Dedifferentiated amniotic fluid mesenchymal stem cell (primary cell): ENCODE data around the gene LPCAT2.
A peak's percentile ranks its signal among the peaks of the same experiment; 100 is the strongest.

Experiments
- DNase-seq: peaks from one replicate; pipeline ENCODE4 v3.0.0-alpha.2; 2016; ENCODE audit errors: extremely low spot score

Gene LPCAT2

DNA sequence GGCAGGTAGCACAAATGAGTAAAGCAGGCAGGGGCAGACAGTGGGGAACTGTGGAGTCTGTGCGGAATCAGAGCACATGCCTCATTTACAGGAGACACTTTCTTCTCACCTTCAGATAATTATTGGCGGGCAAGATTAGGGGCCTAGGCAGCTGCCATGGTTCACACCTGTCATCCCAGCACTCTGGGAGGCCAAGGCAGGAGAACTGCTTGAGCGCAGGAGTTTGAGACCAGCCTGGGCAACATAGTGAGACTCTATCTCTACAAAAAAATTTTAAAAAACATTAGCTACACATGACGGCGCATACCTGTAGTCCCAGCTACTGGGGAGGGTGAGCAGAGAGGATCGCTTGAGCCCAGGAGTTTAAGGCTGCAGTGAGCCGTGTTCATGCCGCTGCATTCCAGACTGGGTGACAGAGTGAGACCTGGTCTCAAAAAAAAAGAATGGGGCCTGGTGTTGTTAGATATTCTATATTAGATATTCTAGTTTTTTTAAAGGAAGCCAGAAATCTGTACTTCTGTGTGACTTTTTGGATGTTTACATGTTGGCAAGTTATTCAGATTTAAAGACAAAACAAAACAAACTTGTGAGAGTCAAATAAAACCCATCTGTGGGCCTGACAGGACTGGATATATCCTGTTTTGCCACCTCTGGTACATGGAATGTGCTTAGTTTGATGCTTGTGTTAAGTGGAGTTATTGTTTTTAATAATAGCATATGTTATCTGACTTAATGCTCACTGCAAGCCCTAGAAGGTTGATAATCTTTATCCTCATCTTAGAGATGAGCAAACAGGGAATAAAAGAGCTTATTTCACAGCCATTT lies 4.9 kb upstream of the LPCAT2 start:
- DNase-seq, result no peak

DNA sequence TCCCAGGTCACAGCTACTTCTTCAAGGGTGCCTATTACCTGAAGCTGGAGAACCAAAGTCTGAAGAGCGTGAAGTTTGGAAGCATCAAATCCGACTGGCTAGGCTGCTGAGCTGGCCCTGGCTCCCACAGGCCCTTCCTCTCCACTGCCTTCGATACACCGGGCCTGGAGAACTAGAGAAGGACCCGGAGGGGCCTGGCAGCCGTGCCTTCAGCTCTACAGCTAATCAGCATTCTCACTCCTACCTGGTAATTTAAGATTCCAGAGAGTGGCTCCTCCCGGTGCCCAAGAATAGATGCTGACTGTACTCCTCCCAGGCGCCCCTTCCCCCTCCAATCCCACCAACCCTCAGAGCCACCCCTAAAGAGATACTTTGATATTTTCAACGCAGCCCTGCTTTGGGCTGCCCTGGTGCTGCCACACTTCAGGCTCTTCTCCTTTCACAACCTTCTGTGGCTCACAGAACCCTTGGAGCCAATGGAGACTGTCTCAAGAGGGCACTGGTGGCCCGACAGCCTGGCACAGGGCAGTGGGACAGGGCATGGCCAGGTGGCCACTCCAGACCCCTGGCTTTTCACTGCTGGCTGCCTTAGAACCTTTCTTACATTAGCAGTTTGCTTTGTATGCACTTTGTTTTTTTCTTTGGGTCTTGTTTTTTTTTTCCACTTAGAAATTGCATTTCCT lies 3.4 kb upstream of the LPCAT2 start:
- DNase-seq, result no peak

DNA sequence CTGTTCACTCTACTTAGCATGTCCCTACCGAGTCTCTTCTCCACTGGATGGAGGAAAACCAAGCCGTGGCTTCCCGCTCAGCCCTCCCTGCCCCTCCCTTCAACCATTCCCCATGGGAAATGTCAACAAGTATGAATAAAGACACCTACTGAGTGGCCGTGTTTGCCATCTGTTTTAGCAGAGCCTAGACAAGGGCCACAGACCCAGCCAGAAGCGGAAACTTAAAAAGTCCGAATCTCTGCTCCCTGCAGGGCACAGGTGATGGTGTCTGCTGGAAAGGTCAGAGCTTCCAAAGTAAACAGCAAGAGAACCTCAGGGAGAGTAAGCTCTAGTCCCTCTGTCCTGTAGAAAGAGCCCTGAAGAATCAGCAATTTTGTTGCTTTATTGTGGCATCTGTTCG lies 2.8 kb upstream of the LPCAT2 start:
- no peak for DNase-seq

DNA sequence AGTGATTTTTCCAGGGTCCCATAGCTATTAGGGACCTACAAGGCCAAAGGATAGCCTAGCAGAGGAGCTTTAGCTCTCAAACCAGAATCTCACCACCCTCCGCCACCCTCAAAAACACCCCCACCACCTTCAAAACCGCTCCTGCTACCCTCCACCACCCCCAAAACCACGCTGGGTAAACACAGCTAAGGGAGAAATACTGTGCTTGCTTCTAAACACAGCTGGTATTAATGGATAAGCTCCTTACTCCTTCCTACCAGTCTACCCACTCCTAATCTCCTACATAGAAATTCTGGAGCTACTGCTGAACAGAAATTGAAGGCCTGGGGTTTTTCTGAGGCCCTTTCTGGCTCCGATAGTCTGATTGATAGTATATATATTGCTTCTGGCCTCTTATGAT lies 2.2 kb upstream of the LPCAT2 start:
- no peak for DNase-seq

DNA sequence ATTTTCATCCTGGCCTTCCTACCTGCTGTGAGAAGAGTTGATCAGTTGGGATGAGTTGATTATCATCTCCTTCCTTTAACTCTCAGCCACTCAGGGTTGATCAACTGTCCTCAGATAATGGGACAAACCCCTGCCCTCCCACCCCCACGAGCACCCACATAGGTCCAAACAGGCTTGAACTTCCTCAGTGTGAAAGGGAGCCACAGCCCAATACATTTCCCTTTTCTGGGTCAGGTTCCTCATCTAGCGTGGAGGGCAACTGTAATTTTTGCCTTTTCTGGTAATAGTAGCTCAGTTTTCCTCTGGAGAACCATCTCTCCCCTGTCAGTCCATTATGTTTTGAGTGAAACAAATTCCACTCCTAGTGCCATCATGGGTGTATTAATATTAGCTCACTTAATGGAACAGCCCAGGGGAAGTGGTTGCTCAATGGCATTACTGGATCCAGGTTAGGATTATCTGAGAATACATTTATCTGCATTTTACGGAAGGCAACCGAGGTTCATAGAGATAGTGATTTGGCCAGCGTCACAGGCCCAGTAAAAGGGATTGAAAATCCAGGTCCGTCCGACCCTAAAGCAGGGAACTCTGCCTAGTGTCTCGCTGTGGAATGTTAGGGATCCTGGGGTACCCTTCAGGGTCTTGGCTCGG lies 476 bp upstream of the LPCAT2 start:
- DNase-seq, result no peak

DNA sequence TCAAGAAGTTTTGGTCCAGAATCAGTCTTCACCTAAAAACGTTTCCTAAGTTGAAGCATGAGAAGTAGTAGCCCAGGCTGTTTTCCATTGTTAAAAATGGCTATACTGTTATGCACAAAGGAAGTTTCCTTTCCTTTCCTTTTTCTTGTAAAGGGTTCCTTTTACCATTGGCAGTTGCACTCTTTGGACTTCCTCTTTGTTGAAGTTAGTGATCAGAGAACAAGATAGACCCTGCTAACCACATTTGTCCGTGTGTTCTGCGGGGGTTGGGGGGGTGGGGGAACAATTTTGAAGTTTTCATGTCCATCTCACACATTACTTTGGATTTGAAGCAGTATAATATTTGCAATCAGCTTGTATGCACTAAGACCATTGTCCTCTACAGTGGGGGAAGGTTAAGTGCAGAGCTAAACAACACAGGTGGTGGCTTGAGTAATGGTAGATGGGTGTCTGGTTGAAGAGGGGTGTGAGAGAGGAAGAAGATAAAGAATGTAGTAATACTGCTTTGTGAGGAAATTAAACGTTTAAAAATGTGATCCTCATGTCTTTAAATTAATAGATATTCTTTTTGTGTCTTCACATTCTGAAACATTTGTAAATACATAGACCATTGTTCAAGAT lies 1.4 kb downstream of the LPCAT2 start:
- no peak for DNase-seq

DNA sequence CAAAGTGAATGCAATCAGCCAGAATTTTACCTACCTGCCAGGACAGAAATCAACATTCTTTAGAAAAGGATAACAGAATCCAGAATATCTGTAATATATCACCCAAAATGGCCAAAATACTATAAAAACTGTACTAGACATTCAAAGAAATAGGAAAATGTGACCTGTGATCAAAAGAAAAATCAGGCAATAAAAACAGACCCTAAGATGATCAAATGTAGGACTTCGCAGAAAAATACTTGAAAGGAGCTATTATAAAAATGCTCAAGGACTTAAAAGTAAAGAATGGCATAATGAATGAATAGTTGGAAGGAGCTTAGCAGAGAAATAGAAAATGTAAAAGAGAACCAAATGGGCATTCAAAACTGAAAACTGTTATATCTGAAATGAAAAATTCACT lies 4.1 kb downstream of the LPCAT2 start:
- no peak for DNase-seq

DNA sequence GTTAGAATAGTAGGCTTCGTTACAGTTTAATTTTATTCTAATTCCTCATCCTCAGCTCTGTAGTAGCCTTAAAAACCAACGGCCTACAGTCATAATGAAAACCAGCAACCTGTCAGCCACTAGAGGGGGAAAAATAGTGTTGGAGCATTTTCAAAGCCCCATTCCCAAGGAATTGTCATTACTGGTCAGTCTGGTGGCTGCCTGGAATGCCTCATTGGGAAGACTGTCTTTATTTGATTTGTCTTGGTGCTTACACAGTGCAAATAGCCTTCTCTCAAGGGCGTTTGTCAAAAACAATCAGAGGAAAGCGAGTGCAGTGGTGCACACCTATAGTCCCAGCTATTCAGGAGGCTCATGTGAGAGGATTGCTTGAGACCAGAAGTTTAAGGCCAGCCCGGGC lies 4.7 kb downstream of the LPCAT2 start:
- DNase-seq, result no peak

DNA sequence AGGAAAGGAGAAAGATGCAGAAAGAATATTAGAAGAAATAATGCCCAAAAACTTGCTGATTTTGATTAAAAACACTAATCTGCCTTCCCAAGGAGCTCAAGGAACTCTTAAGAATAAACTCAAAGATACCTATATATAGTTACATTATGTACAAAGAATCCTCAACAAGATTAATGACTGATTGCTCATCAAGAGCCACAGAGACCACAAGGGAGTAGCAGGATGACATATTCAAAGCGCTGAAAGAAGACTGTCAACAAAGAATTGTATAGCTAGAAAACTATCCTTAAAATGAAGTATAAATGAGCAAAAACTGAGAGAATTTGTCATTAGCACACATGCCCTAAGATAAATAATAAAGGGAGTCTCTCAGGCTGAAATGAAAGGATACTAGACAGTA lies 6.2 kb downstream of the LPCAT2 start:
- DNase-seq, result no peak

DNA sequence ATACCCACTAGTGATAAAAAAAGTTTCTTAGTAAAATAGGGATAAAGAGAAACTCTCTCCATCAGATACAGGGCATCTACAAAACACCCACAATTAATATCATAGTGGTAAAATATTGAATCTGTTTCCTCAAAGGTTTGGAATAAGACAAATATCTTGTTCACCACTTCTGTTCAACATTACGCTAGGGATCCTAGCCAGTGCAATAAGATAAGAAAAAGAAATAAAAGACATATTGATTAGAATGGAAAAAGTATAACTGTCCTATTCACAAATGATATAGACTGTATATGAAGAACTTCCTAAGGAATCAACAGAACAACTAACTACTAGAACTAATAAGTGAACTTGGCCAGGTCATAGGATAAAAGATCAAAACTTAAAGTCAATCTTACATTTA lies 12.9 kb downstream of the LPCAT2 start:
- DNase-seq, result no peak

DNA sequence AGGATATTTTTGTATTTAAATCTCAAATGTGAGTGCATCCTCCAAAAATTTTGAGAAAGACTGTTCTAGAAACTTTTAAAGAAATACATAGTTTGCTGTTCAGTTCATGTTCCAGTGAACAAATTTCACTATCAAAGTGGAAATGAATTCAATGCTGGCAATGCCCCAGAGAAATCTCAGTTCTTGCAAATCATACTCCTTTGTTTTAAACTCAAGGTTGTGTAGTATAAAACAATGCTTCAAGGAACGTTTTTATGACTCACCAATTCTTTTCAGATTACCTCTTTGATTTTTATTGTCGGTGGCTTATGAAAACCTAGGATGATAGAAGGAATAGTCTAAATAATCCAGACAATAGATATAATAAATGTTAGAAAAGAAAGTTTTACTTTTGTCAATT lies 17.6 kb downstream of the LPCAT2 start:
- DNase-seq, result no peak

DNA sequence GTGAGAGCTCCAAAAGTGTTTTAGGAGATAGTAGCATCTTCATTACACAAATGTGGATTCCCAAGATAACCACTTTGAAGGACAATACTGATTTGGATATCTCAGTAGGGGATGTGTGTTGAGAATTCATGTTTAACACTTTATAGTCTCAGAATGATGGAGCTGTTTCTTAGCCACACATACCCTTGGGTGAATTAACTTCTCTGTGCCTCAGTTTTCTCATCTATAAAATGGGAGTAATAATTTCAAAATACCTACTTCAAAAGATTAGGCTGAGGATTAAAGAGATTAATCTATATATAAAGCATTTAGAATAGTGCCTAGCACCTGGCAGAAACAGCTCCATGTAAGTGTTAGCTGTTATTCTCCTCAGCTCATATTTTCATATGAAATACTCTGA lies 19.0 kb downstream of the LPCAT2 start:
- DNase-seq, result no peak

DNA sequence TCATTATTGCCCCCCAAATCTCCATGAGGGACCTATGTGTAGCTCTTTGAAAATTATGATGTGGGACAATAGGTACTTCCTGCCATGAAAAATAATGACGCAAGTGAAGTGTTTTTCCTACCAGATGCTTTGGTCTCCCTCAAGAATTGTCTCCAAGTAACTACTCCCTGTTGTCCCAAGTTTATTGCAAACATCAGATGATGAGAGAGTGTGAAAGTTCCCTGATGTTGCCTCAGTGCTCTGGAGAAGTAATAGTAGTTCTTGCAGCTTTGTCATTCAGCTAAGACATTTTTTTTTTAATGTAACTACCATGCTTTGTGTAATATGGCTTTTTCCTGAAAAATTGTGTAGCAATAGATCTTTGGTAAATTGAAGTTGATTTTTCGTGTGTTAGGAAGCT lies 20.1 kb downstream of the LPCAT2 start:
- DNase-seq, result no peak

DNA sequence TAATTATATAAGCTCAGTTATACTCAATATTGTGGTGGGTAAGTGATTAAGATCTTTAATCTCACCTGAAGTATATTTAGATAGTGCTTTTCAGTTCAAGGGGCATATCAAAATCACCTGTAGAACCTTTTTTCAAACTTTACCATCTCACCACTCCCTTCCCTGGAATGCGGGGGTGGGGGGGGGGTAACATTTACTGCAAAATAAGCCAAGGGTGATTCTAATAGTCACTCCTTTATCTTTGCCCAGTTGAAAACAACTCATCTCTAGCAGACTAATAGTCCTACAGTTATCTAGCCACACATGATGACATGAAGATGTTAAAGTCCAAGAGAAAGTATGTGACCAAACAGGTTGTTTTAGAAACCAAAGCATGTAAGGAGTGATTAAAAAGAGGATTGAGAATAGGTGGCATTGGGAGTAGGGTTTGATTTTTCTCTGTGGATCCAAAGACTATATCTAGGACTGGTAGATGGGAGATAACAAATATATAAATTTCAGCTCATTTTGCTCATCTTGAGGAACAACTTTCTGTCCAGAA lies 21.5 kb downstream of the LPCAT2 start:
- DNase-seq, result no peak

DNA sequence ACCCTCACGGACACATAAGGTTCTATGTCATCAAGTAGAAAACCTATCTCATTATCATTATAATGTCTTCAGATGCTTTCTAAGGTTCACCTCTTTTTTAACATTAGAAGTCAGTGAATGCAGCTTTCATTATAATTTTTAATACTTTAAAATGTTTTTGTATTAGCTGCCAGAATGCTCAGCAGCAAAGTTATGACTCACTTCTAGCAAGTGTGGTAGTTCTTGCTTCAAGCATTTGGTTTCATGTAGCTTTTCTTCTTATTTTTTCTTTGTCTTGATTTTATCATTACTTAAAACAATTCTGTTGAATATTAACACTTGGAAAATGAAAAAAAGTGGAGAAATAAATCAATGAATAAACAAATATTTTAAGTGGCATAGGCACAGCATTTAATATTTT lies 23.4 kb downstream of the LPCAT2 start:
- no peak for DNase-seq

DNA sequence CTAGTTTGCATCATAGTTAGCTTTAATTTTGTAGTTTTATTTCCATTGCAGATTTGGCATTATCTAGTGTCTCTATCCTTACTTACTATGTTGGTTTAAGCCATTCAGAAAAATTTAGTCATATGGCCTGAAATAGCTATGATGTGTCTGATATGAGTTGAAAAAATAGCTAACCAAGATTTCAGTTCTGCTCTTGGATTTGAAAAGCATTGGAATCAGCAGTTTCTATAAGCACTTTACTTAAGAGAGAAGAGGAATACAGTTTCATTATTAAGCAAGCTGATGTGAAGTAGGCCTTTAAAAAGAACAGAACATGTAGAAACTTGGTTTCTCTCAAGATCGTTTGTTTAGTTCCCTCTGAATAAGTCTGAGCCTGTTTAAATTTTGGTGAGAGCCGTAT lies 25.9 kb downstream of the LPCAT2 start:
- DNase-seq, result no peak

DNA sequence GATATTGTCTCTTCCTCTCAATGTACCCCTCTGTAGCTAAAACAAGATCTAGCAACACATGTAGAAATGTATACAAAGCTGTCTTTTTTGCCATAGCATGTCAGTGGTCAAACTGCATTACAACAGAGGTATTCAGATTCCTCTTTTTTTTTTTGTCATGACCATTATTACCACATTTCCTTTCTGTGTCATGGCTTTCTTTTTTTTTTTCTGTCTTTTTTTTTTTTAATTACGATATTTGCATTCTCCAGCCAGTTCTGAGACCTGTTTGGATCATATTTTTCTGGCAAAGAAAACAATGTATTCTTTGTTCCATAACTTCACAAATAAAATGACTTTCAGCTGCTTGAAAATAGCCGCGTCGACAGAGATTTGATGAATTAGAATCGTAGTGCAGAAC lies 30.2 kb downstream of the LPCAT2 start:
- no peak for DNase-seq

DNA sequence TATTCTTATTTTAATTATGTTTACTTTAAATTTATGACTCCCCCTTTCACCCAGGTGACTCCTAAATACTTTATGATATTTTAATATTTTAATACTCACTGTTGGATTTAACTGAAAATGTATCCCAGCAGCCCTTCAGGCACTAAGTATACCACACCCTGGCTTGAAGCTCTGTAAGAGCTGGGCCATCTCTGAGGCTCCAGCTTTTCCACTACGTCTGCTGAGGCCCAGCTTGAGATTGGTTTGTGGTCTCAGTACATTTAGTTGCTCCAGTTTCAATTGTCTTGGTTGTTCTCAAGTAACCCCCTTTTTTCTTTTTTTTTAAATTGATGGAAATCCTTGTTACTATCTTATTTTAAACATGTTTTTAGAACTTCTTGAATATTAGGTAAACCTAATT lies 30.6 kb downstream of the LPCAT2 start:
- DNase-seq, result no peak

DNA sequence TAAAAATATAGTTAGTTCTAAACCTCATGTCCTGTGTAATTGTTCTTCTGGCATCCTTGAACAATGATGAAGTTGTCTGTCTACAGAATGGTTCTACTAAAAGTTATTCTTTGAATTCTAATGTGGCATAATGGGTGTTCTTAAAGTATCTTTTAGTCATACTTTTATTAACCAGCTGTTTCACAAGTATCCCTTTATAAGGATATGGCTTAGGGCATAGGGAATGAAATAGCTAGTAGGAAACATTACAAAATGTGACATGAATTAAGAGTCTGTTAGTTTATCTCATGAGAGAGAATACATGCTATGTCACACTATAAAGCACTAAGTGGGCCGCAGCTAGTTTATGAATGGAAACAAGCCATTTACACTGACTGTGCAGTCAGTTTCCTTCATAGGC lies 31.3 kb downstream of the LPCAT2 start:
- no peak for DNase-seq

DNA sequence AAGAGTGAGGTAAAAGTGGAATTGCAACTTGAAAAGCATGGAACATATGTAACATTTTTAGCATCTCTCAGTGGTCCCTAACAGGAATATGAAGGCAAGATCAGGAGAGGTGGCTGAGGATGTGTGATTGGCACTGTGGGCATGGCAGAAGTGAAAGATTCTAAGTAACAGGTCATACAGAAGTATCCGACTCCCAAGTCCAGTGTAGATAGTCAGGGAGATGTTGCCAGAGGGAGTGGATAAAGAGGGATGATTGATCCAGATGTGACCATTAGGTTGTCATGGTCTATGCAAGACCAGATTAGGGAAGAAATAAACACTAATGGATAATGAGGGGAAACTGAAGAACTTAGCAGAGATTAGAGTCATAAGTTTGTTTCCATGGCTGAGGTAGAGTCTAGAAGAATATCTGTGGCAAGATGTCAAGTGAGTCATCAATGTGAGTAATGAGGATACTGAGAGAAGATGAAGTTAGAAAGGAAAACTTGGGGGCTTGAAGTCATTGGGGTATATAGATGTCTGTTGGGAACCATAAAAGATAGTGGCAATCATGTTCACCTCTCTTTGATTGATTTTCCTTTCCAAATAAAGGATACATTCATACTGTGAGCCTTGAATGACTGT lies 33.7 kb downstream of the LPCAT2 start:
- DNase-seq, result peak; percentile 65

DNA sequence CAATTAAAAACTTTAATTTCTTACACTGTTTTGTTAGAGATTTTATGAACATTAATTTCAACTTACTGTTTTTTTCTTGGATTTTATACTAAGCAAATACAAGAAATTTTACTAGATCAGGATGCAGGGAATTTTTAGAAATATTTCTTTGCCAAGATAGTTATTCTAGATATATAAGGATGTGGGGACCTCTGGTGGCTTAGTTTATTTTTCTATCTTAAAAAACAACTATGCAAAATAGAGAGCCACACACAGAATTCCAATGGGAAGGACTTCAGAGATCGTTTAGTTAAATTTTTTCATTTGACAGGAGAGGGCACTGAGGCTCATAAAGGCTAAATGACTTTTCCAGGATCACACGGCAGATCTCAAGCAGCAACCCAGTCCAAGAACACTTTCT lies 34.6 kb downstream of the LPCAT2 start:
- peak; percentile 59 for DNase-seq

DNA sequence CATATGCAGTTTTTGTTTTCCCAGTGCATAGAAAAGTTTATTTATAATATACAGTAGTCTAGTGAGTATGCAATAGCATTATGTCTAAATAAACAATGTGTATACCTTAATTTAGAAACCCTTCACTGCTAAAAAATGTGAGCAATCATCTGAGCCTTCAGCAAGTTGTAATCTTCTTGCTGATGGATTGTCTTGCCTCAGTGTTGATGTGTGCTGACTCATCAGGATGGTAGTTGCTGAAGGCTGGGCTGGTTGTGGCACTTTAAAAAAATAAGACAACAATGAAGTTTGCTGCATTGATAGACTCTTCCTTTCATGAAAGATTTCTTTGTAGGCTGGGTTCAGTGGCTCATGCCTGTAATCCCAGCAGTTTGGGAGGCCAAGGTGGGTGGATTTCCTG lies 43.7 kb downstream of the LPCAT2 start:
- peak; percentile 61 for DNase-seq
